Measurements from ENCODE around the gene TRERF1. TPM values are rescaled to one million over a fixed set of nuclear protein-coding genes. Genes with fewer than 3 reads are reported as not detected.
"Not testable (repeated sequence)": the region's sequence is repeated elsewhere in the genome, so short reads cannot be mapped to it uniquely, and the experiment has no call there.

Gene TRERF1
- total RNA-seq, 2 donors from 2014 or later = 3.5 to 3.8 TPM

GRCh38 chr6:42482174-42482573, 30.4 kb upstream of the TRERF1 start:
- Histone ChIP-seq H3K9me3 (no peaks in the 10 kb centered on the region), H3K27ac (no peak overlapping the region), H3K36me3 (no peaks in the 10 kb centered on the region), H3K27me3 (no peaks in the 10 kb centered on the region), H3K4me1 (no peaks in the 10 kb centered on the region), H3K9ac (ENCODE audit: low read depth in 2 of 2, low read length in 2 of 2) (no peak overlapping the region), H3K4me3 (no peak overlapping the region)
- intact Hi-C loops (cut with DNase I) = no loop called here
- DNase-seq = no peak
- no peak for TF ChIP-seq CTCF (IDR thresholded peaks at IDR 0.05)

- Histone ChIP-seq H3K27ac (no peak overlapping the region), H3K4me1 (no peaks in the 10 kb centered on the region), H3K9me3 (no peaks in the 10 kb centered on the region), H3K4me3 (no peak overlapping the region), H3K27me3 (no peaks in the 10 kb centered on the region), H3K36me3 (no peaks in the 10 kb centered on the region), H3K9ac (ENCODE audit: low read depth in 2 of 2, low read length in 2 of 2) (no peak overlapping the region)
- intact Hi-C loops (cut with DNase I) = no loop called here
- TF ChIP-seq CTCF (IDR thresholded peaks at IDR 0.05) = no peak
- no peak for DNase-seq
These were observed 20.0 kb upstream of the TRERF1 start for GRCh38 chr6:42471714-42472113.

GRCh38 chr6:42471142-42471541, 19.4 kb upstream of the TRERF1 start:
- Histone ChIP-seq H3K9me3 (no peaks in the 10 kb centered on the region), H3K27me3 (no peaks in the 10 kb centered on the region), H3K4me3 (no peak overlapping the region), H3K27ac (no peak overlapping the region), H3K9ac (ENCODE audit: low read depth in 2 of 2, low read length in 2 of 2) (no peak overlapping the region), H3K4me1 (no peaks in the 10 kb centered on the region), H3K36me3 (no peaks in the 10 kb centered on the region)
- intact Hi-C loops (cut with DNase I) = no loop called here
- no peak for TF ChIP-seq CTCF (IDR thresholded peaks at IDR 0.05)
- DNase-seq = no peak

GRCh38 chr6:42468273-42468672, 16.5 kb upstream of the TRERF1 start:
- Histone ChIP-seq H3K36me3 (no peaks in the 10 kb centered on the region), H3K9ac (ENCODE audit: low read depth in 2 of 2, low read length in 2 of 2) (no peak overlapping the region), H3K4me1 (no peaks in the 10 kb centered on the region), H3K27me3 (no peaks in the 10 kb centered on the region), H3K9me3 (no peaks in the 10 kb centered on the region), H3K27ac (no peak overlapping the region), H3K4me3 (no peak overlapping the region)
- no peak for TF ChIP-seq CTCF (IDR thresholded peaks at IDR 0.05)
- no peak for DNase-seq
- intact Hi-C loops (cut with DNase I) = no loop called here

GRCh38 chr6:42467651-42468050, 15.9 kb upstream of the TRERF1 start:
- Histone ChIP-seq H3K9ac (ENCODE audit: low read depth in 2 of 2, low read length in 2 of 2) (no peak overlapping the region), H3K36me3 (no peaks in the 10 kb centered on the region), H3K9me3 (no peaks in the 10 kb centered on the region), H3K27me3 (no peaks in the 10 kb centered on the region), H3K4me3 (no peak overlapping the region), H3K27ac (no peak overlapping the region), H3K4me1 (no peaks in the 10 kb centered on the region)
- intact Hi-C loops (cut with DNase I) = no loop called here
- DNase-seq = no peak
- no peak for TF ChIP-seq CTCF (IDR thresholded peaks at IDR 0.05)

DNA sequence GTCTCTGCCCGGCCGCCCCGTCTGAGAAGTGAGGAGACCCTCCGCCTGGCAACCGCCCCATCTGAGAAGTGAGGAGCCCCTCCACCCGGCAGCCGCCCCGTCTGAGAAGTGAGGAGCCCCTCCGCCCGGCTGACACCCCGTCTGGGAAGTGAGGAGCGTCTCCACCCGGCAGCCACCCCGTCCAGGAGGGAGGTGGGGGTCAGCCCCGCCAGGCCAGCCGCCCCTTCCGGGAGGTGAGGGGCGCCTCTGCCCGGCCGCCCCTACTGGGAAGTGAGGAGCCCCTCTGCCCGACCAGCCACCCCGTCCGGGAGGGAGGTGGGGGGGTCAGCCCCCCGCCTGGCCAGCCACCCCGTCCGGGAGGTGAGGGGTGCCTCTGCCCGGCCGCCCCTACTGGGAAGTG, 14.7 kb upstream of the TRERF1 start:
- DNase-seq; intact Hi-C loops (cut with DNase I); H3K9ac ChIP-seq (ENCODE audit: low read depth in 2 of 2, low read length in 2 of 2); H3K27ac ChIP-seq; H3K9me3 ChIP-seq; H3K4me1 ChIP-seq; H3K27me3 ChIP-seq; H3K4me3 ChIP-seq; H3K36me3 ChIP-seq: not testable (repeated sequence)
